ENCODE results near the gene GMDS. TPM values are rescaled to one million over a fixed set of nuclear protein-coding genes. Genes with fewer than 3 reads are reported as not detected.

Gene GMDS
- total RNA-seq, 1 donor from 2014 or later: 17.9 TPM

- peak overlapping the region; percentile 47 for H3K4me3 ChIP-seq (ENCODE audit: low read depth, low read length)
- DNase-seq (ENCODE audit: low read depth): no peak
Measured at GRCh38 chr6:1618311-1619097, 626.9 kb downstream of the GMDS start.

GRCh38 chr6:1617466-1618310 lies 627.7 kb downstream of the GMDS start:
- no peak for TF ChIP-seq CTCF (conservative IDR thresholded peaks at IDR 0.05; ENCODE audit: low read depth, low read length)
- H3K4me3 ChIP-seq (ENCODE audit: low read depth, low read length): peak overlapping the region; percentile 8
- DNase-seq (ENCODE audit: low read depth): no peak

More at GRCh38 chr6:1618311-1619097, 626.9 kb downstream of the GMDS start:
- no peak for TF ChIP-seq CTCF (conservative IDR thresholded peaks at IDR 0.05; ENCODE audit: low read depth, low read length)

- no peak for DNase-seq (ENCODE audit: low read depth)
- H3K4me3 ChIP-seq (ENCODE audit: low read depth, low read length): no peak overlapping the region
- TF ChIP-seq CTCF (conservative IDR thresholded peaks at IDR 0.05; ENCODE audit: low read depth, low read length): no peak
Measured at GRCh38 chr6:1616701-1617463, 628.5 kb downstream of the GMDS start.

- peak overlapping the region; percentile 81 for H3K4me3 ChIP-seq (ENCODE audit: low read depth, low read length)
- DNase-seq (ENCODE audit: low read depth): no peak
- TF ChIP-seq CTCF (conservative IDR thresholded peaks at IDR 0.05; ENCODE audit: low read depth, low read length): no peak
Measured at GRCh38 chr6:1615853-1616420, 629.5 kb downstream of the GMDS start.

- TF ChIP-seq CTCF (conservative IDR thresholded peaks at IDR 0.05; ENCODE audit: low read depth, low read length): no peak
- peak overlapping the region; percentile 81 for H3K4me3 ChIP-seq (ENCODE audit: low read depth, low read length)
- DNase-seq (ENCODE audit: low read depth): no peak
Measured at GRCh38 chr6:1615151-1615852, 630.1 kb downstream of the GMDS start.
